H1 (cell line): ENCODE measurements around the gene CFAP157. TPM values are rescaled to one million over a fixed set of nuclear protein-coding genes. Genes with fewer than 3 reads are reported as not detected.

Experiments used
- CTCF ChIA-PET: fragments of 300-600 bp; sonication (Branson Sonifier 250); formaldehyde crosslinking; loops from one replicate; lab custom pipeline; 2021; ENCODE audit not compliant: partially characterized antibody; lab: Charles Lee
- POLR2A ChIA-PET: fragments of 300-600 bp; sonication (Branson Sonifier 250); formaldehyde crosslinking; loops from one replicate; lab custom pipeline; 2021; ENCODE audit warnings: inconsistent platforms; ENCODE audit not compliant: partially characterized antibody; lab: Charles Lee
- DNase-seq, 2 experiments: peaks; one replicate each; pipeline versions ENCODE4 v3.0.0 to v3.0.0-alpha.2; 2010 to 2022; ENCODE audit warnings: low spot score in 2 of 2, low read depth in 1 of 2, mixed read lengths in 1 of 2
- FAIRE-seq: peaks from 2 replicates; lab custom pipeline; 2011; peaks lifted over from hg19 to GRCh38; lab: Jason Lieb, UNC
- H2AFZ ChIP-seq: 2 replicates; pipeline ENCODE4 v1.8.1; 2012; ENCODE audit warnings: low read length, inconsistent platforms
- H2AK5ac ChIP-seq: 2 replicates; pipeline ENCODE4 v1.6.1; 2013; ENCODE audit warnings: low read depth, low read length
- H2BK120ac ChIP-seq: replicated peaks from 2 replicates; pipeline ENCODE3; 2013; ENCODE audit warnings: low read depth, low read length, inconsistent platforms
- H2BK12ac ChIP-seq: 2 replicates; pipeline ENCODE4 v1.6.1; 2013; ENCODE audit warnings: low read depth, low read length
- H2BK15ac ChIP-seq: 2 replicates; pipeline ENCODE4 v1.6.1; 2013; ENCODE audit warnings: low read length
- H2BK20ac ChIP-seq: 2 replicates; pipeline ENCODE4 v1.6.1; 2013; ENCODE audit warnings: low read length
- H2BK5ac ChIP-seq: 2 replicates; pipeline ENCODE4 v1.6.1; 2013; ENCODE audit warnings: low read depth, low read length
- H3K14ac ChIP-seq: 2 replicates; pipeline ENCODE4 v1.6.1; 2013; ENCODE audit warnings: inconsistent platforms; ENCODE audit not compliant: insufficient read length
- H3K18ac ChIP-seq: 2 replicates; pipeline ENCODE4 v1.6.1; 2013; ENCODE audit warnings: low read length; ENCODE audit errors: extremely low read depth
- H3K23ac ChIP-seq: 2 replicates; pipeline ENCODE4 v1.6.1; 2013; ENCODE audit warnings: inconsistent platforms; ENCODE audit not compliant: insufficient read length
- H3K23me2 ChIP-seq: 2 replicates; pipeline ENCODE4 v1.6.1; 2013; ENCODE audit warnings: low read depth, low read length
- H3K27ac ChIP-seq: 2 replicates; pipeline ENCODE4 v1.6.1; 2011; ENCODE audit warnings: low read depth, low read length, inconsistent platforms
- H3K27me3 ChIP-seq, 4 experiments: replicated peaks in 1 of 4; 1 replicate in 1 of 4; 2 replicates in 3 of 4; pipeline versions ENCODE4 v1.6.1 to v1.8.1; 2011 to 2013; ENCODE audit warnings: low read length in 3 of 4, mild to moderate bottlenecking in 3 of 4, inconsistent platforms in 2 of 4, mixed read lengths in 2 of 4, moderate library complexity in 1 of 4; ENCODE audit not compliant: control insufficient read depth in 3 of 4, insufficient read depth in 3 of 4; ENCODE audit errors: extremely low read depth in 1 of 4
- H3K36me3 ChIP-seq, 4 experiments: 2 replicates each; pipeline versions ENCODE4 v1.6.1 to v1.8.1; 2011 to 2013; ENCODE audit warnings: mild to moderate bottlenecking in 4 of 4, low read length in 3 of 4, moderate library complexity in 2 of 4, control low read depth in 1 of 4, inconsistent platforms in 1 of 4; ENCODE audit not compliant: insufficient read depth in 4 of 4, control insufficient read depth in 2 of 4
- H3K4ac ChIP-seq: replicated peaks from 2 replicates; pipeline ENCODE3; 2013; ENCODE audit warnings: low read length, low read depth, mixed read lengths, inconsistent platforms; ENCODE audit not compliant: insufficient read length
- H3K4me1 ChIP-seq, 4 experiments: replicated peaks in 1 of 4; 1 replicate in 1 of 4; 2 replicates in 3 of 4; pipeline versions ENCODE4 v1.6.1 to v1.8.1; 2011 to 2013; ENCODE audit warnings: low read length in 3 of 4, inconsistent platforms in 2 of 4, mixed read lengths in 1 of 4; ENCODE audit not compliant: insufficient read depth in 4 of 4, control insufficient read depth in 3 of 4
- H3K4me2 ChIP-seq, 2 experiments: 2 replicates each; pipeline versions ENCODE4 v1.6.1 to v1.8.1; 2011 to 2013; ENCODE audit warnings: low read depth in 2 of 2, low read length in 2 of 2, control low read depth in 1 of 2, inconsistent platforms in 1 of 2, mild to moderate bottlenecking in 1 of 2; ENCODE audit not compliant: insufficient read depth in 1 of 2
- H3K4me3 ChIP-seq, 4 experiments: fragments of 200-600, 300-600 bp in 1 of 4; sonication (generic), shearing (Covaris generic), sonication (Bioruptor Twin) in 1 of 4; 2 replicates each; pipeline versions ENCODE4 v1.5.1 to v1.8.1; 2011 to 2016; ENCODE audit warnings: low read length in 4 of 4, low read depth in 3 of 4, control low read depth in 2 of 4, inconsistent platforms in 2 of 4, mild to moderate bottlenecking in 2 of 4, mixed read lengths in 1 of 4, moderate library complexity in 1 of 4; ENCODE audit not compliant: insufficient read depth in 2 of 4; ENCODE audit errors: extremely low read depth in 1 of 4
- H3K56ac ChIP-seq: replicated peaks from 2 replicates; pipeline ENCODE3; 2013; ENCODE audit warnings: low read depth, mild to moderate bottlenecking, mixed read lengths, low read length, inconsistent platforms; ENCODE audit not compliant: insufficient read length
- H3K79me1 ChIP-seq: 2 replicates; pipeline ENCODE4 v1.6.1; 2013; ENCODE audit warnings: low read depth, low read length, control low read depth
- H3K79me2 ChIP-seq, 2 experiments: 2 replicates each; pipeline versions ENCODE4 v1.6.1 to v1.8.1; 2012 to 2013; ENCODE audit warnings: low read length in 2 of 2, mild to moderate bottlenecking in 2 of 2, inconsistent platforms in 1 of 2; ENCODE audit not compliant: insufficient read depth in 2 of 2, control insufficient read depth in 1 of 2
- H3K9ac ChIP-seq, 4 experiments: replicated peaks in 1 of 4; 1 replicate in 1 of 4; 2 replicates in 3 of 4; pipeline versions ENCODE4 v1.6.1 to v1.8.1; 2011 to 2013; ENCODE audit warnings: low read depth in 3 of 4, low read length in 3 of 4, control low read depth in 2 of 4, mild to moderate bottlenecking in 2 of 4, moderate library complexity in 2 of 4, inconsistent platforms in 1 of 4; ENCODE audit errors: extremely low read depth in 1 of 4
- H3K9me3 ChIP-seq, 2 experiments: 2 replicates each; pipeline versions ENCODE4 v1.6.1 to v1.8.1; 2012 to 2013; ENCODE audit warnings: mild to moderate bottlenecking in 2 of 2, moderate library complexity in 2 of 2, control low read depth in 1 of 2, inconsistent platforms in 1 of 2, low read depth in 1 of 2, low read length in 1 of 2, mixed read lengths in 1 of 2; ENCODE audit not compliant: insufficient read depth in 2 of 2
- H4K20me1 ChIP-seq, 2 experiments: replicated peaks in 1 of 2; 2 replicates each; pipeline versions ENCODE3 to v1.8.1; 2011 to 2013; ENCODE audit warnings: inconsistent platforms in 2 of 2, low read length in 2 of 2, mild to moderate bottlenecking in 1 of 2; ENCODE audit not compliant: insufficient read depth in 2 of 2, control insufficient read depth in 1 of 2
- H4K5ac ChIP-seq: 2 replicates; pipeline ENCODE4 v1.6.1; 2013; ENCODE audit warnings: low read length, low read depth, mixed read lengths, inconsistent platforms; ENCODE audit not compliant: insufficient read length
- H4K8ac ChIP-seq: 2 replicates; pipeline ENCODE4 v1.8.0; 2013; ENCODE audit warnings: mild to moderate bottlenecking, moderate library complexity, low read length, inconsistent platforms; ENCODE audit not compliant: insufficient read depth; ENCODE audit errors: extremely low read depth
- H4K91ac ChIP-seq: replicated peaks from 2 replicates; pipeline ENCODE3; 2013; ENCODE audit warnings: low read length, mixed read lengths, inconsistent platforms; ENCODE audit not compliant: insufficient read length
- BACH1 ChIP-seq: IDR thresholded peaks from 2 replicates; pipeline ENCODE4 v1.6.1; 2012; ENCODE audit warnings: low read length, improper control_type of control experiment
- CBX5 ChIP-seq: fragments of 300-800, 300-1000 bp; sonication (generic); IDR thresholded peaks from 2 replicates; pipeline ENCODE4 v1.7.1; 2016; ENCODE audit warnings: antibody characterized with exemption, low read length, low read depth
- CTCF ChIP-seq, 3 experiments: IDR thresholded peaks; 1 replicate in 2 of 3; 2 replicates in 1 of 3; pipeline versions ENCODE4 v1.5.1 to v1.6.1; 2011; ENCODE audit warnings: low read length in 3 of 3, mild to moderate bottlenecking in 3 of 3, inconsistent platforms in 2 of 3, low read depth in 1 of 3, moderate library complexity in 1 of 3; ENCODE audit not compliant: insufficient read depth in 1 of 3; ENCODE audit errors: control extremely low read depth in 1 of 3
- RAD21 ChIP-seq, 2 experiments: IDR thresholded peaks in 1 of 2; conservative IDR thresholded peaks in 1 of 2; 2 replicates each; pipeline ENCODE4 v1.6.1; 2011; ENCODE audit warnings: low read depth in 2 of 2, low read length in 2 of 2, improper control_type of control experiment in 1 of 2, inconsistent platforms in 1 of 2, mild to moderate bottlenecking in 1 of 2, moderate library complexity in 1 of 2
- RBBP5 ChIP-seq: IDR thresholded peaks from 2 replicates; pipeline ENCODE4 v1.7.1; 2012; ENCODE audit warnings: low read depth, mild to moderate bottlenecking, inconsistent platforms, low read length, moderate library complexity, borderline replicate concordance
- SP1 ChIP-seq: IDR thresholded peaks from 2 replicates; pipeline ENCODE4 v1.6.1; 2011; ENCODE audit warnings: low read depth, low read length
- SRF ChIP-seq: IDR thresholded peaks from 2 replicates; pipeline ENCODE4 v1.6.1; 2011; ENCODE audit warnings: mild to moderate bottlenecking, low read depth, low read length, moderate library complexity
- TEAD4 ChIP-seq: IDR thresholded peaks from 2 replicates; pipeline ENCODE4 v1.6.1; 2012; ENCODE audit warnings: low read depth, low read length, inconsistent platforms, mixed read lengths
- WGBS, 2 experiments: shearing (Covaris generic) in 1 of 2; methylation state at CpG; one replicate each; pipeline versions ENCODE4 v1.1.6 to v1.1.7; 2013 to 2015; ENCODE audit warnings: low lambda C conversion rate in 2 of 2, mixed read lengths in 2 of 2, inconsistent platforms in 1 of 2, low coverage in 1 of 2, missing lambda C conversion rate in 1 of 2; ENCODE audit not compliant: insufficient replicate concordance in 2 of 2, insufficient coverage in 1 of 2, insufficient read length in 1 of 2; ENCODE audit errors: extremely low coverage in 1 of 2, missing lambda C conversion rate in 1 of 2; 5-methylcytosine and 5-hydroxymethylcytosine counted together
- polyA plus RNA-seq, 7 experiments: library from polyadenylated mRNA; depleted of rRNA in 3 of 7; stranded (reverse) in 5 of 7; unstranded in 2 of 7; fragments of >200 nt in 5 of 7; fragments of 200-250 nt in 2 of 7; gene quantifications; 1 replicate in 5 of 7; 2 replicates in 1 of 7; 4 replicates in 1 of 7; pipeline versions ENCODE4 v1.2.1 to v1.2.3, GENCODE V29; 2011 to 2013; ENCODE audit warnings: missing spikeins in 2 of 7, mixed read lengths in 2 of 7
- total RNA-seq: library from RNA; stranded (reverse); fragmentation: NEBNext Ultra II Directional; extraction: Animal tissue kit (Norgen Biotek cat#: 25700); gene quantifications from 2 replicates; pipeline ENCODE4 v1.2.1, GENCODE V29; 2021

Gene CFAP157
- total and polyA plus RNA-seq, 2 of the 8 experiments (the other 6 are each of a cell fraction or from before 2014, with no cell fraction given), result not detected

- Histone ChIP-seq H2BK15ac (no peak overlapping the region), H4K8ac (peak overlapping the region; percentile 57), H2BK20ac (no peak overlapping the region), H3K18ac (no peak overlapping the region), H2AFZ (no peak overlapping the region), H3K9ac (no peak overlapping the region), H2AK5ac (no peak overlapping the region), H3K4me3 (no peak overlapping the region), H2BK120ac (no peak overlapping the region), H3K36me3 (no peaks in the 10 kb centered on the region), H3K79me1 (no peaks in the 10 kb centered on the region), H3K4me1 (peaks cover 0 to 13% (median 7%) of the 10 kb centered on the region in 4 experiments; a peak in 5 of 7 replicates), H3K14ac (no peak overlapping the region), H4K20me1 (no peaks in the 10 kb centered on the region), H2BK5ac (no peak overlapping the region), H3K79me2 (no peaks in the 10 kb centered on the region), H3K4ac (no peak overlapping the region), H3K4me2 (no peak overlapping the region), H2BK12ac (no peak overlapping the region), H3K23me2 (no peaks in the 10 kb centered on the region), H3K9me3 (no peaks in the 10 kb centered on the region), H3K23ac (no peak overlapping the region), H3K27me3 (no peaks in the 10 kb centered on the region), H4K91ac (no peak overlapping the region), H3K56ac (no peak overlapping the region), H4K5ac (no peak overlapping the region), H3K27ac (no peak overlapping the region)
- CTCF ChIA-PET, result interaction anchor here (0.6 to 1.6 kb wide), 4 partner anchors 39 to 198 kb away, joined by 3 read pairs; no protein-coding TSS in a partner anchor
- POLR2A ChIA-PET, result interaction anchor here (0.7 kb wide), 1 partner anchor 15 kb away, joined by 3 read pairs; no protein-coding TSS in a partner anchor
- WGBS, 2 experiments, result 77% methylated on average over 8 of the region's 8 CpGs; no CpG with 5 or more reads in 1 of the 2 experiments
- TF ChIP-seq BACH1, result no peak
- TF ChIP-seq TEAD4, result no peak
- TF ChIP-seq SRF, result no peak
- TF ChIP-seq RAD21 (IDR thresholded peaks at IDR 0.05 in 1 of 2, conservative IDR thresholded peaks at IDR 0.05 in 1 of 2; ENCODE audit: low read depth in 2 of 2, low read length in 2 of 2), result no peak
- no peak for TF ChIP-seq SP1
- TF ChIP-seq CTCF (IDR thresholded peaks at IDR 0.05; ENCODE audit: control extremely low read depth in 1 of 3, insufficient read depth in 1 of 3, low read depth in 1 of 3, low read length in 3 of 3), result no peak
- no peak for TF ChIP-seq RBBP5
- no peak for TF ChIP-seq CBX5
- FAIRE-seq (no peak), DNase-seq (no peak)
Measured at GRCh38 chr9:127726871-127727270, 20.1 kb downstream of the CFAP157 start.
